Endothelial cell of umbilical vein (primary cell): Measurements from ENCODE around the gene TOP2A. TPM values are rescaled to one million over a fixed set of nuclear protein-coding genes. Genes with fewer than 3 reads are reported as not detected.

Experiments used
- BruUV-seq: library from RNA; stranded (reverse); fragments of 400-500 nt; replicated peaks from 2 replicates; lab custom pipeline; 2021; lab: Mats Ljungman, UMichigan
- CTCF ChIA-PET: fragments of 300-600, 350-600 bp; sonication (Branson Sonifier 250); formaldehyde crosslinking; loops from one replicate; lab custom pipeline; 2021; ENCODE audit warnings: antibody characterized with exemption, inconsistent platforms; lab: Charles Lee
- POLR2A ChIA-PET: fragments of 300-600, 350-600 bp; sonication (Branson Sonifier 250); formaldehyde crosslinking; loops from one replicate; lab custom pipeline; 2021; ENCODE audit warnings: antibody characterized with exemption, inconsistent platforms; lab: Charles Lee
- DNase-seq: peaks from one replicate; pipeline ENCODE4 v3.0.0-alpha.2; 2011; ENCODE audit warnings: low read depth, low spot score
- FAIRE-seq: peaks from 2 replicates; lab custom pipeline; 2011; peaks lifted over from hg19 to GRCh38; lab: Jason Lieb, UNC
- H2AFZ ChIP-seq: 2 replicates; pipeline ENCODE4 v1.6.0; 2012; ENCODE audit warnings: low read depth, low read length, control low read depth, inconsistent platforms
- H3K27ac ChIP-seq: 2 replicates; pipeline ENCODE4 v1.5.1; 2011; ENCODE audit warnings: low read depth, mild to moderate bottlenecking, control low read depth, low read length, moderate library complexity; ENCODE audit not compliant: insufficient read depth
- H3K27me3 ChIP-seq, 2 experiments: 2 replicates each; pipeline versions ENCODE4 v1.6.0 to v1.6.1; 2011; ENCODE audit warnings: low read length in 2 of 2, mixed read lengths in 1 of 2; ENCODE audit not compliant: control insufficient read depth in 2 of 2, insufficient read depth in 2 of 2
- H3K36me3 ChIP-seq, 2 experiments: 2 replicates in 1 of 2; 3 replicates in 1 of 2; pipeline ENCODE4 v1.5.1; 2011; ENCODE audit warnings: low read length in 2 of 2, mild to moderate bottlenecking in 1 of 2, moderate library complexity in 1 of 2; ENCODE audit not compliant: control insufficient read depth in 2 of 2, insufficient read depth in 2 of 2; ENCODE audit errors: extremely low read depth in 1 of 2
- H3K4me1 ChIP-seq: 3 replicates; pipeline ENCODE4 v1.5.1; 2011; ENCODE audit warnings: mild to moderate bottlenecking, low read length; ENCODE audit not compliant: control insufficient read depth, insufficient read depth; ENCODE audit errors: extremely low read depth
- H3K4me2 ChIP-seq: 2 replicates; pipeline ENCODE4 v1.6.1; 2011; ENCODE audit warnings: low read length, control low read depth, mixed read lengths; ENCODE audit not compliant: insufficient read depth
- H3K4me3 ChIP-seq, 3 experiments: fragments of 200-600 bp in 1 of 3; sonication (generic), shearing (Covaris generic) in 1 of 3; replicated peaks in 1 of 3; 2 replicates each; pipeline ENCODE4 v1.5.1; 2011 to 2016; ENCODE audit warnings: control low read depth in 3 of 3, low read length in 3 of 3, mild to moderate bottlenecking in 2 of 3, inconsistent platforms in 1 of 3, low read depth in 1 of 3, moderate library complexity in 1 of 3; ENCODE audit not compliant: insufficient read depth in 1 of 3
- H3K79me2 ChIP-seq: 2 replicates; pipeline ENCODE4 v1.6.0; 2012; ENCODE audit warnings: low read length, inconsistent platforms; ENCODE audit not compliant: control insufficient read depth, insufficient read depth
- H3K9ac ChIP-seq: replicated peaks from 2 replicates; pipeline ENCODE3; 2011; ENCODE audit warnings: low read length, control low read depth; ENCODE audit not compliant: insufficient read depth; ENCODE audit errors: extremely low read depth
- H3K9me1 ChIP-seq: replicated peaks from 3 replicates; pipeline ENCODE4 v1.6.0; 2011; ENCODE audit warnings: mild to moderate bottlenecking, low read length; ENCODE audit not compliant: control insufficient read depth, insufficient read depth; ENCODE audit errors: extremely low read depth
- H3K9me3 ChIP-seq: replicated peaks from 2 replicates; pipeline ENCODE4 v1.5.1; 2012; ENCODE audit warnings: low read length, inconsistent platforms; ENCODE audit not compliant: control insufficient read depth, insufficient read depth
- H4K20me1 ChIP-seq: replicated peaks from 2 replicates; pipeline ENCODE3; 2011; ENCODE audit warnings: mild to moderate bottlenecking, low read length; ENCODE audit not compliant: control insufficient read depth, insufficient read depth; ENCODE audit errors: extremely low read depth
- CTCF ChIP-seq, 2 donors: IDR thresholded peaks; 1 replicate in 1 of 2; 2 replicates in 1 of 2; pipeline ENCODE4 v1.5.1; 2011; ENCODE audit warnings: low read length in 2 of 2, mild to moderate bottlenecking in 2 of 2, moderate library complexity in 2 of 2, control low read depth in 1 of 2, inconsistent platforms in 1 of 2, low read depth in 1 of 2; ENCODE audit not compliant: insufficient read depth in 1 of 2; ENCODE audit errors: extremely low read depth in 1 of 2
- EZH2 ChIP-seq: IDR thresholded peaks from 2 replicates; pipeline ENCODE4 v1.6.1; 2012; ENCODE audit warnings: borderline replicate concordance, low read depth, mild to moderate bottlenecking, moderate library complexity, low read length, inconsistent platforms; ENCODE audit not compliant: severe bottlenecking
- FOS ChIP-seq: IDR thresholded peaks from 2 replicates; pipeline ENCODE4 v1.6.1; 2011; ENCODE audit warnings: mild to moderate bottlenecking, low read length, moderate library complexity, borderline replicate concordance; ENCODE audit not compliant: insufficient read depth
- GATA2 ChIP-seq: IDR thresholded peaks from 2 replicates; pipeline ENCODE4 v1.7.0; 2011; ENCODE audit warnings: low read depth, mild to moderate bottlenecking, moderate library complexity, mixed read lengths, low read length; ENCODE audit not compliant: insufficient read length, insufficient read depth
- JUN ChIP-seq: IDR thresholded peaks from 2 replicates; pipeline ENCODE4 v1.6.1; 2011; ENCODE audit warnings: borderline replicate concordance, low read depth; ENCODE audit not compliant: insufficient read length, insufficient read depth
- MAX ChIP-seq: IDR thresholded peaks from 2 replicates; pipeline ENCODE4 v1.6.1; 2011; ENCODE audit not compliant: insufficient read depth, insufficient read length
- MYC ChIP-seq: IDR thresholded peaks from one replicate; pipeline ENCODE4 v1.6.1; 2011; ENCODE audit warnings: mild to moderate bottlenecking, low read depth, low read length
- POLR2A ChIP-seq: IDR thresholded peaks from 2 replicates; pipeline ENCODE4 v1.6.1; 2012; ENCODE audit warnings: low read depth, mild to moderate bottlenecking, control low read depth, low read length
- POLR2AphosphoS5 ChIP-seq: IDR thresholded peaks from 2 replicates; pipeline ENCODE4 v1.6.1; 2012; ENCODE audit warnings: low read depth, mild to moderate bottlenecking, control low read depth, low read length, moderate library complexity; ENCODE audit not compliant: insufficient read depth
- dilution Hi-C: fragments of 300-500 bp; cut with MboI; formaldehyde crosslinking; loops from one replicate; pipeline ENCODE4 v1.15.0; 2019; ENCODE audit warnings: low sequenced_read_pairs; ENCODE audit not compliant: extremely low pct_ligation_motif_present
- intact Hi-C: fragments of 100-400 bp; cut with micrococcal nuclease; formaldehyde crosslinking; loops from one replicate; pipeline ENCODE4 v1.10.0; 2022
- polyA plus RNA-seq, 4 experiments: library from polyadenylated mRNA; depleted of rRNA in 3 of 4; stranded (reverse) in 3 of 4; unstranded in 1 of 4; fragments of >200 nt; gene quantifications; 2 replicates each; pipeline versions ENCODE4 v1.2.1 to v1.2.3, GENCODE V29; 2011 to 2012; ENCODE audit warnings: missing spikeins in 1 of 4
- total RNA-seq: library from RNA; stranded (reverse); gene quantifications from 2 replicates; pipeline ENCODE4 v1.2.3, GENCODE V29; 2021

The TOP2A gene
- total and polyA plus RNA-seq, 2 donors (not counting 3 experiments of a cell fraction or from before 2014, with no cell fraction given) = 31.3 to 160 TPM

DNA sequence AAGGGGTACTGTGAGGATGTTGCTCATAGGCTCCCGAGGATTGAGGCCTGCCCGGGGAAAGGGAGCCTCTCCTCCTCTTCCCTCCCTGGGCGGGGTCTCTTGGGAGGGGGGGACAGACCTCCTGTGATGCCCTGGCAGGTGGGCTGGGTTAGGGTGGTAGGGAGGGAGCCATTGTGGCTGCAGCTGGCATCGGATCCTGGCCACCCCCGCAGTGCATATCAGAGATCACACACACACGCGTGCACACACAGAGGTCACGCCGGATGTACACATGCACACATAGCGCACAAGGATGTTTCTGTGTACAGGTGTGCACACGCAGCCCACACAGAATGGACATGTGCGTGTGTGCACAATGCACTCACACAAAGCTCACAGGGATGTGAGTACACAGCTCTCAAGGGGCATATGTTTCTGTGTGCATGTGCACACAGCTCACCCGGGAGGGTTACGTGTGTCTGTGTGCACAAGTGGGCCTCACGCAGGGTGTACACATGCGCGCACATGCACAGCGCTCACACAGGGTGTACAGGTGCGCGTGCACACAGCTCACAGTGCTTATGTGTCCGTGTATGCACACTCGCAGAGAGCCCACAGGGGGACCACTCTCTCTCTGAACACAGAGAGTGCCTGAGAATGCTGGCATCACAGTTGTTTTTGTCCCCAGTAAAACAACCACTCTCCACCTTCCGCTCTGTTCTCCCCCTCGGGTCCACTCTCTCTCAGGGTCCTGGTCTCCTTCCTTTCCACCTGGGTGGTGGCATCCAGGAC, 55.6 kb downstream of the TOP2A start:
- Histone ChIP-seq H3K4me3 (peak overlapping the region in 1 of 3 experiments; percentile 41), H3K9me3 (no peaks in the 10 kb centered on the region), H3K27ac (no peak overlapping the region), H4K20me1 (no peaks in the 10 kb centered on the region), H3K9me1 (no peaks in the 10 kb centered on the region), H2AFZ (peak overlapping the region; percentile 82), H3K4me1 (peaks cover 7% of the 10 kb centered on the region), H3K4me2 (peak overlapping the region; percentile 27), H3K36me3 (no peaks in the 10 kb centered on the region), H3K79me2 (no peaks in the 10 kb centered on the region), H3K27me3 (no peaks in the 10 kb centered on the region), H3K9ac (no peak overlapping the region)
- no peak for DNase-seq
- no TSS peak for BruUV-seq
- ChIA-PET CTCF (interaction anchor here (0.9 to 18.3 kb wide), 16 partner anchors 7 to 1304 kb away, joined by 3 to 530 read pairs (median 5); partner anchors contain the start of genes IGFBP4, RARA and TOP2A), POLR2A (no interaction called here)
- intact Hi-C loops = loop anchor here (1.0 kb wide), 3 partner anchors 114 to 198 kb away; no protein-coding TSS in a partner anchor
- no peak for FAIRE-seq
- dilution Hi-C loops = no loop called here
- TF ChIP-seq MAX (no peak), FOS (no peak), JUN (no peak)

DNA sequence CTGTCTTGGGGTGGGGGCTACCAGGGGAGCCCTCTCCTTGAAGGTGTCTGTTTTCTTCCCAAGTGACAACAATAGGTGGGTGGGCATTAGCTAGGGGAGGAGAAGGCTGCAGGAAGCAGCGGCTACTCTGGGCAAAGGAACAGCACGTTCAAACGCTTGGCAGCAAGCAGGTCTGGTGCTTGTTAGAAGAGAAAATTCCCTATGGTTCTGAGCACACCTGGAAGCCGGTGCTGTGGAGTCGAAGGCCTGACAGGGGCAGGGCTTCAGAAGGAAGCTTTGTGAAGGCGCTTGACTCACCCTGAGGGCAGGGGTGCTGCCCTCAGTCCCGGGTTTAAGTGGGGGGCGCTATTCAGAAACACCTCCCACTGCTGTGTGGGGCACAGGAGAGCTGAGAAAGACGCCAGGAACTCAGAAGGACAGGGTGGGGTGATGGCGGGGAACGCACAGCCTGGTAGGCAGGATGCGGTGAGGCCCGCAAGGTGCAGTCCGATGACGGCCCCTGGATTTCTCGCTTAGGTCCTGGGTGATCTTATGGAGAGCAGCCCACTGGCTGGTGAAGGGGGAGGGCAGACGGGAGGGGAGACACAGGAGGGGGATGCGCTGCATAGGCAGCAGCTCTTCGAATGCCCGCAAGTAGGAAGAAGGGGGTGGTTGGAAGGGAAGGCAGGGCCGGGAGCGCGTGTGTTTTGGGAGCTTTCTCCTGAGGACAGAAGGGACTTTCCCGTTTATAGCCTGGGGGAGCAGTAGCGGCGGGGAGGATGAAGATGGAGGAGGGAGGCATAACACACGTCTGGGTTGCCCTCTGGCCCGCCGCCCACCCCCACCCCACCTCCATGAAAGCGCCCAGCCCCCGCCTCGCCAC, 56.4 kb downstream of the TOP2A start:
- dilution Hi-C loops = no loop called here
- no peaks in the 10 kb centered on the region for H4K20me1 ChIP-seq
- H3K9me3 ChIP-seq = no peaks in the 10 kb centered on the region
- no peak overlapping the region for H3K27ac ChIP-seq
- peaks cover 7% of the 10 kb centered on the region for H3K4me1 ChIP-seq
- H3K4me2 ChIP-seq = no peak overlapping the region
- FAIRE-seq (no peak), DNase-seq (no peak)
- intact Hi-C loops = no loop called here
- no peaks in the 10 kb centered on the region for H3K79me2 ChIP-seq
- peaks cover 0 to 2% of the 10 kb centered on the region in 2 experiments for H3K36me3 ChIP-seq
- ChIA-PET POLR2A (no interaction called here), CTCF (interaction anchor here (1.6 to 18.3 kb wide), 9 partner anchors 14 to 198 kb away, joined by 4 to 530 read pairs (median 8); partner anchors contain the start of genes RARA and TOP2A)
- no peak overlapping the region for H3K4me3 ChIP-seq
- H3K27me3 ChIP-seq = no peaks in the 10 kb centered on the region
- no peaks in the 10 kb centered on the region for H3K9me1 ChIP-seq
- TF ChIP-seq GATA2 (no peak), CTCF (IDR thresholded peaks at IDR 0.05; ENCODE audit: extremely low read depth in 1 of 2, insufficient read depth in 1 of 2, low read depth in 1 of 2, low read length in 2 of 2) (no peak), MYC (no peak), POLR2AphosphoS5 (no peak), FOS (no peak), POLR2A (no peak), EZH2 (no peak), JUN (no peak), MAX (no peak)
- H2AFZ ChIP-seq = no peak overlapping the region
- no peak overlapping the region for H3K9ac ChIP-seq
- no TSS peak for BruUV-seq
